Measurements from ENCODE around the gene PHF13.

PHF13 gene

DNA sequence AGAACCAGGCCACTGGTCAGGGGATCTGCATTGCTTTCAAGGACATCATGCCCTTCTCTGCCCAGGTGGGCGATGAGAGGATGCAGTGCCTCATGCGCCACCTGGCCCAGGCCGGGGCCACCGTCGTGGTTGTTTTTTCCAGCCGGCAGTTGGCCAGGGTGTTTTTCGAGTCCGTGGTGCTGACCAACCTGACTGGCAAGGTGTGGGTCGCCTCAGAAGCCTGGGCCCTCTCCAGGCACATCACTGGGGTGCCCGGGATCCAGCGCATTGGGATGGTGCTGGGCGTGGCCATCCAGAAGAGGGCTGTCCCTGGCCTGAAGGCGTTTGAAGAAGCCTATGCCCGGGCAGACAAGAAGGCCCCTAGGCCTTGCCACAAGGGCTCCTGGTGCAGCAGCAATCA lies 38.7 kb upstream of the PHF13 start:
- TF ChIP-seq, protein P1, sequence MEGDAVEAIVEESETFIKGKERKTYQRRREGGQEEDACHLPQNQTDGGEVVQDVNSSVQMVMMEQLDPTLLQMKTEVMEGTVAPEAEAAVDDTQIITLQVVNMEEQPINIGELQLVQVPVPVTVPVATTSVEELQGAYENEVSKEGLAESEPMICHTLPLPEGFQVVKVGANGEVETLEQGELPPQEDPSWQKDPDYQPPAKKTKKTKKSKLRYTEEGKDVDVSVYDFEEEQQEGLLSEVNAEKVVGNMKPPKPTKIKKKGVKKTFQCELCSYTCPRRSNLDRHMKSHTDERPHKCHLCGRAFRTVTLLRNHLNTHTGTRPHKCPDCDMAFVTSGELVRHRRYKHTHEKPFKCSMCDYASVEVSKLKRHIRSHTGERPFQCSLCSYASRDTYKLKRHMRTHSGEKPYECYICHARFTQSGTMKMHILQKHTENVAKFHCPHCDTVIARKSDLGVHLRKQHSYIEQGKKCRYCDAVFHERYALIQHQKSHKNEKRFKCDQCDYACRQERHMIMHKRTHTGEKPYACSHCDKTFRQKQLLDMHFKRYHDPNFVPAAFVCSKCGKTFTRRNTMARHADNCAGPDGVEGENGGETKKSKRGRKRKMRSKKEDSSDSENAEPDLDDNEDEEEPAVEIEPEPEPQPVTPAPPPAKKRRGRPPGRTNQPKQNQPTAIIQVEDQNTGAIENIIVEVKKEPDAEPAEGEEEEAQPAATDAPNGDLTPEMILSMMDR (IDR thresholded peaks at IDR 0.05; ENCODE audit: control insufficient read depth, insufficient read depth, low read depth, low read length, missing control alignments): no peak
- H3K4me3 ChIP-seq (ENCODE audit: control insufficient read depth, low read depth, low read length): no peak overlapping the region
- DNase-seq (ENCODE audit: low read depth): no peak

DNA sequence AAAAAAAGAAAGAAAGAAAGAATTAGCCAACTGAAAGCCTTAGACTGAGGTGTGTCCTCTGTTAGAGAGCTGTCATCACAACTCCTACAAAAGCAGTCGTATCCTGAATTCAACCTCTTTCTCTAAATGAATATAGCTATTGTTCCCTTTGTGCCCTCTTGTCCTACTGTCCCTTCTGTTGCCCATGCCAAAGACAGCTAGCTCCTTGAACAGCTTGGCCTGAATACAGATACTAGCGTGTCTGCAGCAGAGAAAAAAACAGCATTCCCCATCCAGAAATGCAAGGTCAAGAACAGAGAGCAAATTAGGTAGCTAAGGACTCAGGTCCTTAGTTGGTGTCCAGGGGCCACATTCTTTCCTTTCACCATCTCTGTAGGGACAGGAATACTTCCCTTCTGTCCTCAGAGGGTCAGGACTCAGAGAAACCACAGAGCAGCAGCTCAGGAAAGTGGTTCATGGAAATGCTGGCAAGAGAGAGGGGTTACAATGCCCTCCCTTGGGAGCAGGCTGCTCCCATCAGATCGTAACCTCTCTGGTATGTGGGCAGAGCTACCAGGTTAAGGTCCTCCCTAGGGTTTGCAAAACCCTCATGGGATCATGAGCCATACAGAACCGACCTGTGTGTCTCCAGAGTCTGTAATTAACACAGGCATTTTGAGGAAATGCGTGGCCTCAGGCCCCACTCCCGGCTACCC lies 35.6 kb upstream of the PHF13 start:
- H3K4me3 ChIP-seq (ENCODE audit: control insufficient read depth, low read depth, low read length): no peak overlapping the region
- no peak for DNase-seq (ENCODE audit: low read depth)
- TF ChIP-seq, protein P1 (IDR thresholded peaks at IDR 0.05; ENCODE audit: control insufficient read depth, insufficient read depth, low read depth, low read length, missing control alignments): no peak

DNA sequence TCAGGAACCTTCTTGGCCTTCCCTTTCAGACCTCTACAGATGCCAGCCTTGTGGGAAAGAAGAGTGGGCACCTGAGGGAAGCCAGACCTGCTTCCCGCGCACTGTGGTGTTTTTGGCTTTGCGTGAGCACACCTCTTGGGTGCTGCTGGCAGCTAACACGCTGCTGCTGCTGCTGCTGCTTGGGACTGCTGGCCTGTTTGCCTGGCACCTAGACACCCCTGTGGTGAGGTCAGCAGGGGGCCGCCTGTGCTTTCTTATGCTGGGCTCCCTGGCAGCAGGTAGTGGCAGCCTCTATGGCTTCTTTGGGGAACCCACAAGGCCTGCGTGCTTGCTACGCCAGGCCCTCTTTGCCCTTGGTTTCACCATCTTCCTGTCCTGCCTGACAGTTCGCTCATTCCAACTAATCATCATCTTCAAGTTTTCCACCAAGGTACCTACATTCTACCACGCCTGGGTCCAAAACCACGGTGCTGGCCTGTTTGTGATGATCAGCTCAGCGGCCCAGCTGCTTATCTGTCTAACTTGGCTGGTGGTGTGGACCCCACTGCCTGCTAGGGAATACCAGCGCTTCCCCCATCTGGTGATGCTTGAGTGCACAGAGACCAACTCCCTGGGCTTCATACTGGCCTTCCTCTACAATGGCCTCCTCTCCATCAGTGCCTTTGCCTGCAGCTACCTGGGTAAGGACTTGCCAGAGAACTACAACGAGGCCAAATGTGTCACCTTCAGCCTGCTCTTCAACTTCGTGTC lies 34.7 kb upstream of the PHF13 start:
- H3K4me3 ChIP-seq (ENCODE audit: control insufficient read depth, low read depth, low read length): no peak overlapping the region
- DNase-seq (ENCODE audit: low read depth): no peak
- TF ChIP-seq, protein P1 (IDR thresholded peaks at IDR 0.05; ENCODE audit: control insufficient read depth, insufficient read depth, low read depth, low read length, missing control alignments): no peak

DNA sequence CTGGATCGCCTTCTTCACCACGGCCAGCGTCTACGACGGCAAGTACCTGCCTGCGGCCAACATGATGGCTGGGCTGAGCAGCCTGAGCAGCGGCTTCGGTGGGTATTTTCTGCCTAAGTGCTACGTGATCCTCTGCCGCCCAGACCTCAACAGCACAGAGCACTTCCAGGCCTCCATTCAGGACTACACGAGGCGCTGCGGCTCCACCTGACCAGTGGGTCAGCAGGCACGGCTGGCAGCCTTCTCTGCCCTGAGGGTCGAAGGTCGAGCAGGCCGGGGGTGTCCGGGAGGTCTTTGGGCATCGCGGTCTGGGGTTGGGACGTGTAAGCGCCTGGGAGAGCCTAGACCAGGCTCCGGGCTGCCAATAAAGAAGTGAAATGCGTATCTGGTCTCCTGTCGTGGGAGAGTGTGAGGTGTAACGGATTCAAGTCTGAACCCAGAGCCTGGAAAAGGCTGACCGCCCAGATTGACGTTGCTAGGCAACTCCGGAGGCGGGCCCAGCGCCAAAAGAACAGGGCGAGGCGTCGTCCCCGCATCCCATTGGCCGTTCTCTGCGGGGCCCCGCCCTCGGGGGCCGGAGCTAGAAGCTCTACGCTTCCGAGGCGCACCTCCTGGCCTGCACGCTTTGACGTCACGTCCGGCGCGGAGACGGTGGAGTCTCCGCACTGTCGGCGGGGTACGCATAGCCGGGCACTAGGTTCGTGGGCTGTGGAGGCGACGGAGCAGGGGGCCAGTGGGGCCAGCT lies 34.0 kb upstream of the PHF13 start, which contains the start of gene ZBTB48:
TSS of gene ZBTB48 (plus strand) at position 621 of the 745 bp plus-strand sequence. CDS start 616 bp downstream, outside the sequence.
- TF ChIP-seq, protein P1 (IDR thresholded peaks at IDR 0.05; ENCODE audit: control insufficient read depth, insufficient read depth, low read depth, low read length, missing control alignments): no peak
- peak within 1 kb of the TSS; percentile 72 for H3K4me3 ChIP-seq (ENCODE audit: control insufficient read depth, low read depth, low read length)
- DNase-seq (ENCODE audit: low read depth): peak; percentile 77

DNA sequence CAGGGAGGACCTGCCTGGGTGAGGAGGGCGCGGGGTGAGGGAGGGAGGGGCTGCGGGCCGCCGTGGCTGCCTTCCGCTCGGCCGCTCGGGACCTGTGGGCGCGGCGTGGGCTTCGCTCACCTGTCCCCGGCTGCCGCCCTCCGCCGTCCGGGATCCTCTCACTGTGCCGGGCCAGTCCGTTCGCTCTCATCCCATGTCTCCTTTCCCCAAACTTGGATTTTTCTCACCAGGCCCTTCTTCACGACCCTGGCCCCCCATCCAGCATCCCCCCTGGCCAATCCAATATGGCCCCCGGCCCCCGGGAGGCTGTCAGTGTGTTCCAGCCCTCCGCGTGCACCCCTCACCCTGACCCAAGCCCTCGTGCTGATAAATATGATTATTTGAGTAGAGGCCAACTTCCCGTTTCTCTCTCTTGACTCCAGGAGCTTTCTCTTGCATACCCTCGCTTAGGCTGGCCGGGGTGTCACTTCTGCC lies 33.4 kb upstream of the PHF13 start:
- H3K4me3 ChIP-seq (ENCODE audit: control insufficient read depth, low read depth, low read length): peak overlapping the region; percentile 72
- TF ChIP-seq, protein P1 (IDR thresholded peaks at IDR 0.05; ENCODE audit: control insufficient read depth, insufficient read depth, low read depth, low read length, missing control alignments): no peak
- DNase-seq (ENCODE audit: low read depth): no peak
